ENCODE results near the gene TRAPPC2L.

The TRAPPC2L gene

GRCh38 chr16:88841521-88842307, 15.2 kb upstream of the TRAPPC2L start:
- H3K27ac ChIP-seq: no peak overlapping the region

GRCh38 chr16:88842308-88842756, 14.6 kb upstream of the TRAPPC2L start:
- H3K27ac ChIP-seq: no peak overlapping the region
- TF ChIP-seq CTCF (conservative IDR thresholded peaks at IDR 0.05) (no peak), ZFX (IDR thresholded peaks at IDR 0.05) (no peak)

More at GRCh38 chr16:88841521-88842307, 15.2 kb upstream of the TRAPPC2L start:
- no peak for TF ChIP-seq ZFX (IDR thresholded peaks at IDR 0.05)
- TF ChIP-seq CTCF (conservative IDR thresholded peaks at IDR 0.05): no peak

- TF ChIP-seq CTCF (conservative IDR thresholded peaks at IDR 0.05) (no peak), ZFX (IDR thresholded peaks at IDR 0.05) (no peak)
- no peak overlapping the region for H3K27ac ChIP-seq
Measured at GRCh38 chr16:88842806-88843205, 14.1 kb upstream of the TRAPPC2L start.

- no peak for TF ChIP-seq ZFX (IDR thresholded peaks at IDR 0.05)
- no peak for TF ChIP-seq CTCF (conservative IDR thresholded peaks at IDR 0.05)
- no peak overlapping the region for H3K27ac ChIP-seq
Measured at GRCh38 chr16:88843256-88843655, 13.7 kb upstream of the TRAPPC2L start.

- no peak overlapping the region for H3K27ac ChIP-seq
- TF ChIP-seq CTCF (conservative IDR thresholded peaks at IDR 0.05) (no peak; the same call in 1 of the 2 replicates), ZFX (IDR thresholded peaks at IDR 0.05) (no peak)
Measured at GRCh38 chr16:88844419-88845036, 12.4 kb upstream of the TRAPPC2L start.

GRCh38 chr16:88846088-88846487, 10.8 kb upstream of the TRAPPC2L start:
- TF ChIP-seq ZFX (IDR thresholded peaks at IDR 0.05) (no peak), CTCF (conservative IDR thresholded peaks at IDR 0.05) (no peak)
- H3K27ac ChIP-seq: no peak overlapping the region

- TF ChIP-seq ZFX (IDR thresholded peaks at IDR 0.05) (no peak), CTCF (conservative IDR thresholded peaks at IDR 0.05) (no peak)
- no peak overlapping the region for H3K27ac ChIP-seq
Measured at GRCh38 chr16:88847654-88848053, 9.3 kb upstream of the TRAPPC2L start.

All from C4-2B (cell line).